Ascending aorta (tissue), 2 donors: ENCODE data around the gene HTR4. TPM values are rescaled to one million over a fixed set of nuclear protein-coding genes. Genes with fewer than 3 reads are reported as not detected.

Experiments used
- DNase-seq, 2 donors: peaks; one replicate each; pipeline ENCODE4 v3.0.0-alpha.2; 2019; ENCODE audit warnings: low spot score in 2 of 2
- H3K27ac ChIP-seq, 2 donors: fragments of 200-600 bp; sonication (generic); one replicate each; pipeline ENCODE4 v1.5.1; 2016 to 2017; ENCODE audit warnings: mild to moderate bottlenecking in 1 of 2
- H3K27me3 ChIP-seq: fragments of 200-600 bp; sonication (generic); one replicate; pipeline ENCODE4 v1.5.1; 2017
- H3K36me3 ChIP-seq, 2 donors: fragments of 200-600 bp; sonication (generic); one replicate each; pipeline ENCODE4 v1.5.1; 2016
- H3K4me1 ChIP-seq, 2 donors: fragments of 200-600 bp; sonication (generic); one replicate each; pipeline ENCODE4 v1.5.1; 2016 to 2017; ENCODE audit warnings: mild to moderate bottlenecking in 1 of 2
- H3K4me3 ChIP-seq, 2 donors: fragments of 200-600 bp; sonication (generic); one replicate each; pipeline ENCODE4 v1.5.1; 2016 to 2017; ENCODE audit warnings: mild to moderate bottlenecking in 1 of 2
- H3K9me3 ChIP-seq, 2 donors: fragments of 200-600 bp; sonication (generic); one replicate each; pipeline ENCODE4 v1.5.1; 2016
- CTCF ChIP-seq, 3 experiments: fragments of 200-600 bp in 2 of 3; fragments of 450-650 bp in 1 of 3; sonication (generic) in 2 of 3; IDR thresholded peaks; one replicate each; pipeline ENCODE4 v1.5.1; 2016 to 2019; ENCODE audit warnings: antibody characterized with exemption in 3 of 3, mild to moderate bottlenecking in 1 of 3, moderate library complexity in 1 of 3
- intact Hi-C: fragments of 100-400 bp; cut with DNase I; formaldehyde crosslinking; loops from one replicate; pipeline ENCODE4 v1.15.1; 2023
- total RNA-seq: library from RNA; depleted of rRNA; stranded (reverse); fragments of >200 nt; gene quantifications from one replicate; pipeline ENCODE4 v1.1.0, GENCODE V29; 2016

The HTR4 gene
- total RNA-seq, 1 donor from 2014 or later = 0.21 TPM

GRCh38 chr5:148497757-148498156 lies 156.6 kb downstream of the HTR4 start:
- no peak for TF ChIP-seq CTCF (IDR thresholded peaks at IDR 0.05)
- Histone ChIP-seq H3K4me1 (no peaks in the 10 kb centered on the region), H3K9me3 (no peaks in the 10 kb centered on the region), H3K27ac (no peak overlapping the region), H3K4me3 (no peak overlapping the region), H3K36me3 (no peaks in the 10 kb centered on the region), H3K27me3 (no peaks in the 10 kb centered on the region)
- DNase-seq = no peak
- intact Hi-C loops = no loop called here

- H3K4me1 ChIP-seq = no peaks in the 10 kb centered on the region
- TF ChIP-seq CTCF (IDR thresholded peaks at IDR 0.05) = no peak
- no peaks in the 10 kb centered on the region for H3K27me3 ChIP-seq
- H3K4me3 ChIP-seq = no peak overlapping the region
- intact Hi-C loops = no loop called here
- no peak for DNase-seq
- no peaks in the 10 kb centered on the region for H3K36me3 ChIP-seq
- no peaks in the 10 kb centered on the region for H3K9me3 ChIP-seq
- H3K27ac ChIP-seq = no peak overlapping the region
These were observed 162.0 kb downstream of the HTR4 start for GRCh38 chr5:148492351-148492750.

GRCh38 chr5:148491793-148492184 lies 162.5 kb downstream of the HTR4 start:
- no peak overlapping the region for H3K27ac ChIP-seq
- intact Hi-C loops = no loop called here
- no peaks in the 10 kb centered on the region for H3K36me3 ChIP-seq
- no peak for TF ChIP-seq CTCF (IDR thresholded peaks at IDR 0.05)
- DNase-seq = no peak
- no peaks in the 10 kb centered on the region for H3K27me3 ChIP-seq
- no peak overlapping the region for H3K4me3 ChIP-seq
- H3K9me3 ChIP-seq = no peaks in the 10 kb centered on the region
- no peaks in the 10 kb centered on the region for H3K4me1 ChIP-seq

- TF ChIP-seq CTCF (IDR thresholded peaks at IDR 0.05) = no peak
- H3K4me1 ChIP-seq = no peaks in the 10 kb centered on the region
- intact Hi-C loops = no loop called here
- H3K36me3 ChIP-seq = no peaks in the 10 kb centered on the region
- H3K9me3 ChIP-seq = no peaks in the 10 kb centered on the region
- no peak overlapping the region for H3K4me3 ChIP-seq
- no peak for DNase-seq
- H3K27me3 ChIP-seq = no peaks in the 10 kb centered on the region
- no peak overlapping the region for H3K27ac ChIP-seq
These were observed 163.1 kb downstream of the HTR4 start for GRCh38 chr5:148491015-148491792.

- Histone ChIP-seq H3K9me3 (no peaks in the 10 kb centered on the region), H3K27me3 (no peaks in the 10 kb centered on the region), H3K4me3 (no peak overlapping the region), H3K27ac (no peak overlapping the region), H3K4me1 (no peaks in the 10 kb centered on the region), H3K36me3 (no peaks in the 10 kb centered on the region)
- TF ChIP-seq CTCF (IDR thresholded peaks at IDR 0.05) = no peak
- DNase-seq = no peak
- intact Hi-C loops = no loop called here
These were observed 165.6 kb downstream of the HTR4 start for GRCh38 chr5:148488757-148489156.
